WERI-Rb-1 (cell line): ENCODE measurements around the gene LBH.

Source experiments
- DNase-seq: peaks from one replicate; pipeline ENCODE4 v3.0.0-alpha.2; 2020
- H3K27ac ChIP-seq: fragments of 250-450 bp; sonication (Bioruptor Pico); 2 replicates; pipeline ENCODE4 v1.5.1; 2020; ENCODE audit warnings: mild to moderate bottlenecking, moderate library complexity
- H3K27me3 ChIP-seq: fragments of 250-450 bp; sonication (Bioruptor Pico); 2 replicates; pipeline ENCODE4 v1.5.1; 2021; ENCODE audit warnings: mild to moderate bottlenecking, low read depth, moderate library complexity; ENCODE audit not compliant: insufficient read depth, severe bottlenecking
- H3K36me3 ChIP-seq: fragments of 250-450 bp; sonication (Bioruptor Pico); 2 replicates; pipeline ENCODE4 v1.5.1; 2020; ENCODE audit warnings: mild to moderate bottlenecking, moderate library complexity
- H3K4me3 ChIP-seq: 2 replicates; pipeline ENCODE4 v1.5.1; 2011; ENCODE audit warnings: low read depth, mild to moderate bottlenecking, control low read depth, low read length
- H3K9me3 ChIP-seq: fragments of 250-450 bp; sonication (Bioruptor Pico); 2 replicates; pipeline ENCODE4 v1.5.1; 2021; ENCODE audit warnings: mild to moderate bottlenecking, moderate library complexity; ENCODE audit not compliant: severe bottlenecking
- CTCF ChIP-seq: IDR thresholded peaks from 2 replicates; pipeline ENCODE4 v1.5.1; 2011; ENCODE audit warnings: low read depth, mild to moderate bottlenecking, control low read depth, inconsistent platforms, low read length

The LBH gene

GRCh38 chr2:30303095-30303494 lies 71.8 kb downstream of the LBH start:
- DNase-seq = no peak

GRCh38 chr2:30305235-30305634 lies 73.9 kb downstream of the LBH start:
- TF ChIP-seq CTCF = no peak
- no peak for DNase-seq
- Histone ChIP-seq H3K27me3 (no peaks in the 10 kb centered on the region), H3K9me3 (no peaks in the 10 kb centered on the region), H3K27ac (no peak overlapping the region), H3K4me3 (no peak overlapping the region), H3K36me3 (no peaks in the 10 kb centered on the region)

More at GRCh38 chr2:30303095-30303494, 71.8 kb downstream of the LBH start:
- H3K27ac ChIP-seq = no peak overlapping the region
- no peaks in the 10 kb centered on the region for H3K27me3 ChIP-seq
- TF ChIP-seq CTCF = no peak
- no peaks in the 10 kb centered on the region for H3K36me3 ChIP-seq
- H3K9me3 ChIP-seq = no peaks in the 10 kb centered on the region
- no peak overlapping the region for H3K4me3 ChIP-seq

- no peak overlapping the region for H3K27ac ChIP-seq
- H3K9me3 ChIP-seq = no peaks in the 10 kb centered on the region
- H3K36me3 ChIP-seq = no peaks in the 10 kb centered on the region
- no peaks in the 10 kb centered on the region for H3K27me3 ChIP-seq
- no peak overlapping the region for H3K4me3 ChIP-seq
- TF ChIP-seq CTCF = no peak
- no peak for DNase-seq
Observed at GRCh38 chr2:30306522-30306921, 75.2 kb downstream of the LBH start.

GRCh38 chr2:30308280-30308679 lies 76.9 kb downstream of the LBH start:
- Histone ChIP-seq H3K27me3 (no peaks in the 10 kb centered on the region), H3K27ac (no peak overlapping the region), H3K4me3 (no peak overlapping the region), H3K36me3 (no peaks in the 10 kb centered on the region), H3K9me3 (no peaks in the 10 kb centered on the region)
- no peak for TF ChIP-seq CTCF
- DNase-seq = no peak
